Endothelial cell of umbilical vein (primary cell): ENCODE data around the gene AOX1. TPM values are rescaled to one million over a fixed set of nuclear protein-coding genes. Genes with fewer than 3 reads are reported as not detected.

Source experiments
- BruUV-seq: library from RNA; stranded (reverse); fragments of 400-500 nt; replicated peaks from 2 replicates; lab custom pipeline; 2021; lab: Mats Ljungman, UMichigan
- CTCF ChIA-PET: fragments of 300-600, 350-600 bp; sonication (Branson Sonifier 250); formaldehyde crosslinking; loops from one replicate; lab custom pipeline; 2021; ENCODE audit warnings: antibody characterized with exemption, inconsistent platforms; lab: Charles Lee
- POLR2A ChIA-PET: fragments of 300-600, 350-600 bp; sonication (Branson Sonifier 250); formaldehyde crosslinking; loops from one replicate; lab custom pipeline; 2021; ENCODE audit warnings: antibody characterized with exemption, inconsistent platforms; lab: Charles Lee
- DNase-seq: peaks from one replicate; pipeline ENCODE4 v3.0.0-alpha.2; 2011; ENCODE audit warnings: low read depth, low spot score
- FAIRE-seq: peaks from 2 replicates; lab custom pipeline; 2011; peaks lifted over from hg19 to GRCh38; lab: Jason Lieb, UNC
- H2AFZ ChIP-seq: 2 replicates; pipeline ENCODE4 v1.6.0; 2012; ENCODE audit warnings: low read depth, low read length, control low read depth, inconsistent platforms
- H3K27ac ChIP-seq: 2 replicates; pipeline ENCODE4 v1.5.1; 2011; ENCODE audit warnings: low read depth, mild to moderate bottlenecking, control low read depth, low read length, moderate library complexity; ENCODE audit not compliant: insufficient read depth
- H3K27me3 ChIP-seq, 2 experiments: 2 replicates each; pipeline versions ENCODE4 v1.6.0 to v1.6.1; 2011; ENCODE audit warnings: low read length in 2 of 2, mixed read lengths in 1 of 2; ENCODE audit not compliant: control insufficient read depth in 2 of 2, insufficient read depth in 2 of 2
- H3K36me3 ChIP-seq, 2 experiments: 2 replicates in 1 of 2; 3 replicates in 1 of 2; pipeline ENCODE4 v1.5.1; 2011; ENCODE audit warnings: low read length in 2 of 2, mild to moderate bottlenecking in 1 of 2, moderate library complexity in 1 of 2; ENCODE audit not compliant: control insufficient read depth in 2 of 2, insufficient read depth in 2 of 2; ENCODE audit errors: extremely low read depth in 1 of 2
- H3K4me1 ChIP-seq: 3 replicates; pipeline ENCODE4 v1.5.1; 2011; ENCODE audit warnings: mild to moderate bottlenecking, low read length; ENCODE audit not compliant: control insufficient read depth, insufficient read depth; ENCODE audit errors: extremely low read depth
- H3K4me2 ChIP-seq: 2 replicates; pipeline ENCODE4 v1.6.1; 2011; ENCODE audit warnings: low read length, control low read depth, mixed read lengths; ENCODE audit not compliant: insufficient read depth
- H3K4me3 ChIP-seq, 3 experiments: fragments of 200-600 bp in 1 of 3; sonication (generic), shearing (Covaris generic) in 1 of 3; replicated peaks in 1 of 3; 2 replicates each; pipeline ENCODE4 v1.5.1; 2011 to 2016; ENCODE audit warnings: control low read depth in 3 of 3, low read length in 3 of 3, mild to moderate bottlenecking in 2 of 3, inconsistent platforms in 1 of 3, low read depth in 1 of 3, moderate library complexity in 1 of 3; ENCODE audit not compliant: insufficient read depth in 1 of 3
- H3K79me2 ChIP-seq: 2 replicates; pipeline ENCODE4 v1.6.0; 2012; ENCODE audit warnings: low read length, inconsistent platforms; ENCODE audit not compliant: control insufficient read depth, insufficient read depth
- H3K9ac ChIP-seq: replicated peaks from 2 replicates; pipeline ENCODE3; 2011; ENCODE audit warnings: low read length, control low read depth; ENCODE audit not compliant: insufficient read depth; ENCODE audit errors: extremely low read depth
- H3K9me1 ChIP-seq: replicated peaks from 3 replicates; pipeline ENCODE4 v1.6.0; 2011; ENCODE audit warnings: mild to moderate bottlenecking, low read length; ENCODE audit not compliant: control insufficient read depth, insufficient read depth; ENCODE audit errors: extremely low read depth
- H3K9me3 ChIP-seq: replicated peaks from 2 replicates; pipeline ENCODE4 v1.5.1; 2012; ENCODE audit warnings: low read length, inconsistent platforms; ENCODE audit not compliant: control insufficient read depth, insufficient read depth
- H4K20me1 ChIP-seq: replicated peaks from 2 replicates; pipeline ENCODE3; 2011; ENCODE audit warnings: mild to moderate bottlenecking, low read length; ENCODE audit not compliant: control insufficient read depth, insufficient read depth; ENCODE audit errors: extremely low read depth
- EZH2 ChIP-seq: IDR thresholded peaks from 2 replicates; pipeline ENCODE4 v1.6.1; 2012; ENCODE audit warnings: borderline replicate concordance, low read depth, mild to moderate bottlenecking, moderate library complexity, low read length, inconsistent platforms; ENCODE audit not compliant: severe bottlenecking
- FOS ChIP-seq: IDR thresholded peaks from 2 replicates; pipeline ENCODE4 v1.6.1; 2011; ENCODE audit warnings: mild to moderate bottlenecking, low read length, moderate library complexity, borderline replicate concordance; ENCODE audit not compliant: insufficient read depth
- GATA2 ChIP-seq: IDR thresholded peaks from 2 replicates; pipeline ENCODE4 v1.7.0; 2011; ENCODE audit warnings: low read depth, mild to moderate bottlenecking, moderate library complexity, mixed read lengths, low read length; ENCODE audit not compliant: insufficient read length, insufficient read depth
- MYC ChIP-seq: IDR thresholded peaks from one replicate; pipeline ENCODE4 v1.6.1; 2011; ENCODE audit warnings: mild to moderate bottlenecking, low read depth, low read length
- POLR2AphosphoS5 ChIP-seq: IDR thresholded peaks from 2 replicates; pipeline ENCODE4 v1.6.1; 2012; ENCODE audit warnings: low read depth, mild to moderate bottlenecking, control low read depth, low read length, moderate library complexity; ENCODE audit not compliant: insufficient read depth
- dilution Hi-C: fragments of 300-500 bp; cut with MboI; formaldehyde crosslinking; loops from one replicate; pipeline ENCODE4 v1.15.0; 2019; ENCODE audit warnings: low sequenced_read_pairs; ENCODE audit not compliant: extremely low pct_ligation_motif_present
- intact Hi-C: fragments of 100-400 bp; cut with micrococcal nuclease; formaldehyde crosslinking; loops from one replicate; pipeline ENCODE4 v1.10.0; 2022
- polyA plus RNA-seq, 4 experiments: library from polyadenylated mRNA; depleted of rRNA in 3 of 4; stranded (reverse) in 3 of 4; unstranded in 1 of 4; fragments of >200 nt; gene quantifications; 2 replicates each; pipeline versions ENCODE4 v1.2.1 to v1.2.3, GENCODE V29; 2011 to 2012; ENCODE audit warnings: missing spikeins in 1 of 4
- total RNA-seq: library from RNA; stranded (reverse); gene quantifications from 2 replicates; pipeline ENCODE4 v1.2.3, GENCODE V29; 2021
- TF ChIP-seq, protein P1 (sequence below), 2 donors: IDR thresholded peaks; 1 replicate in 1 of 2; 2 replicates in 1 of 2; pipeline ENCODE4 v1.5.1; 2011; ENCODE audit warnings: low read length in 2 of 2, mild to moderate bottlenecking in 2 of 2, moderate library complexity in 2 of 2, control low read depth in 1 of 2, inconsistent platforms in 1 of 2, low read depth in 1 of 2; ENCODE audit not compliant: insufficient read depth in 1 of 2; ENCODE audit errors: extremely low read depth in 1 of 2

Gene AOX1
- total and polyA plus RNA-seq, 2 donors (not counting 3 experiments of a cell fraction or from before 2014, with no cell fraction given): 0.03 to 0.46 TPM

DNA sequence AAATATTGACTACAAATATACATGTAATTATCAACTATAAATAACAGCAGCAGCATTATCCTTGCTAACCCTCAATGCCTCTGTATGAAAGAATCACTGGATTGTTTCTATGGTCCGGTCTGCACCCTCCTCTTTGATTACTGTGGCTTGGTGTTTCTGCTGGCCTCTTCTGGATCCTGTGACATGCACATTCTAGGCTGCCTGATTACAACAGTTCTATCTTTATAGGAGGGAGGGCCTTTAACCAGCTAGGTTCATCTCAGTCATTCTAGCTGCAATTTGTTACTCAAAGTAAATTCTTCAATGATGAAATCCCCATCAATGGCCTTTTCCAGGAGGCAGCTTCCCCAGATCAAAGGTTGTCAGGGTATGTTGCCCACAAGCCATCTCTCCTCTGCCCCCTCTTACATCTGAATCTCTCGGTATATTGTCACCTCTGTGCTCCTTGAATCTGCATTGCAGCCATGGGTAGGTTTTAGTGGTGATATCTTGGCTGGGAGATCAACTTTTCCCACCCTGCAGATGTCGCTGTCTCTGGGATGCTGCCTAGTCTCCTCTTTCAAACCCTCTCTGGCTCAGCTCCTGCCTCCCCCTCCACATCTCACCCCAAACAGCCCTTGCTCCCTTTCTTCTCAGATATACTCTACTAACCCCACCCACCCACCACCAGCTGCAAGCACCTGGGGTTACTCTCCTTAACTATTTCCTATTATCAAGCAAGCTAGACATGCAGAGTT, 119.7 kb downstream of the AOX1 start:
- FAIRE-seq (peak; percentile 49), DNase-seq (no peak)
- intact Hi-C loops (no loop called here), dilution Hi-C loops (no loop called here)
- H4K20me1 ChIP-seq: no peaks in the 10 kb centered on the region
- no peaks in the 10 kb centered on the region for H3K36me3 ChIP-seq
- no peaks in the 10 kb centered on the region for H3K9me3 ChIP-seq
- H3K27me3 ChIP-seq: peaks cover 16 to 18% of the 10 kb centered on the region in 2 experiments
- POLR2A ChIA-PET: no interaction called here
- no peak overlapping the region for H2AFZ ChIP-seq
- no peak overlapping the region for H3K4me3 ChIP-seq
- no peaks in the 10 kb centered on the region for H3K4me1 ChIP-seq
- no peak overlapping the region for H3K4me2 ChIP-seq
- TF ChIP-seq, protein P1, sequence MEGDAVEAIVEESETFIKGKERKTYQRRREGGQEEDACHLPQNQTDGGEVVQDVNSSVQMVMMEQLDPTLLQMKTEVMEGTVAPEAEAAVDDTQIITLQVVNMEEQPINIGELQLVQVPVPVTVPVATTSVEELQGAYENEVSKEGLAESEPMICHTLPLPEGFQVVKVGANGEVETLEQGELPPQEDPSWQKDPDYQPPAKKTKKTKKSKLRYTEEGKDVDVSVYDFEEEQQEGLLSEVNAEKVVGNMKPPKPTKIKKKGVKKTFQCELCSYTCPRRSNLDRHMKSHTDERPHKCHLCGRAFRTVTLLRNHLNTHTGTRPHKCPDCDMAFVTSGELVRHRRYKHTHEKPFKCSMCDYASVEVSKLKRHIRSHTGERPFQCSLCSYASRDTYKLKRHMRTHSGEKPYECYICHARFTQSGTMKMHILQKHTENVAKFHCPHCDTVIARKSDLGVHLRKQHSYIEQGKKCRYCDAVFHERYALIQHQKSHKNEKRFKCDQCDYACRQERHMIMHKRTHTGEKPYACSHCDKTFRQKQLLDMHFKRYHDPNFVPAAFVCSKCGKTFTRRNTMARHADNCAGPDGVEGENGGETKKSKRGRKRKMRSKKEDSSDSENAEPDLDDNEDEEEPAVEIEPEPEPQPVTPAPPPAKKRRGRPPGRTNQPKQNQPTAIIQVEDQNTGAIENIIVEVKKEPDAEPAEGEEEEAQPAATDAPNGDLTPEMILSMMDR (IDR thresholded peaks at IDR 0.05; ENCODE audit: extremely low read depth in 1 of 2, insufficient read depth in 1 of 2, low read depth in 1 of 2, low read length in 2 of 2): peak in 1 of 2 donors; percentile 14
- TF ChIP-seq MYC: no peak
- TF ChIP-seq FOS: no peak
- TF ChIP-seq GATA2: no peak
- no peaks in the 10 kb centered on the region for H3K79me2 ChIP-seq
- CTCF ChIA-PET: interaction anchor here (0.6 to 7.6 kb wide), 8 partner anchors 25 to 731 kb away, joined by 3 to 97 read pairs (median 4); no protein-coding TSS in a partner anchor
- no peaks in the 10 kb centered on the region for H3K9me1 ChIP-seq
- BruUV-seq: no TSS peak
- no peak overlapping the region for H3K9ac ChIP-seq
- H3K27ac ChIP-seq: no peak overlapping the region

DNA sequence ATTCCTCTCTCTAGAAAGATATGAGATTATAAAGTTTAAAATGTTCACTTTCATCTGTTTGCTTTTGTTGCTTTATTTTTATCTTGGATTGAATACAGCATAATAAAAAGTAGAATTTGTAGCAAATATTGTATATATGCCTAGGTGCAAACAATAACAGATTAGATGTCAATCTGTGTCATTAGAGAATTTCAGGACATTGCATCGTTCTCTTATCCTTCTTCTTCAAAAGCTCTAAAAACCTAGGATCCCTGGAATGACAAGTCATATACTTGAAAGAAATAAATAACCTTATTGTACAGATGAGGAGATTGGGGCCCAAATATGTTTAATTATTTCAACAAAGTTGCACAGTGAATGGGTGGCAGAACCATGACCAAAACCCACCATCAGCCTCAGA, 123.1 kb downstream of the AOX1 start:
- dilution Hi-C loops: no loop called here
- CTCF ChIA-PET: no interaction called here
- no peak for FAIRE-seq

More for the DNA sequence above, 123.1 kb downstream of the AOX1 start:
- no peaks in the 10 kb centered on the region for H3K9me1 ChIP-seq
- POLR2A ChIA-PET: no interaction called here
- no peak for TF ChIP-seq EZH2
- no peak for TF ChIP-seq POLR2AphosphoS5
- TF ChIP-seq GATA2: no peak
- TF ChIP-seq, protein P1 (IDR thresholded peaks at IDR 0.05; ENCODE audit: extremely low read depth in 1 of 2, insufficient read depth in 1 of 2, low read depth in 1 of 2, low read length in 2 of 2): no peak
- TF ChIP-seq FOS: no peak
- H2AFZ ChIP-seq: no peak overlapping the region
- no peak for DNase-seq
- BruUV-seq: no TSS peak
- H3K4me1 ChIP-seq: peaks cover 5% of the 10 kb centered on the region
- no peak overlapping the region for H3K27ac ChIP-seq
- intact Hi-C loops: no loop called here
- no peaks in the 10 kb centered on the region for H3K9me3 ChIP-seq
- no peaks in the 10 kb centered on the region for H3K36me3 ChIP-seq
- no peaks in the 10 kb centered on the region for H4K20me1 ChIP-seq
- H3K4me3 ChIP-seq: no peak overlapping the region
- no peak overlapping the region for H3K4me2 ChIP-seq
- peaks cover 7% of the 10 kb centered on the region in 2 experiments for H3K27me3 ChIP-seq
- no peaks in the 10 kb centered on the region for H3K79me2 ChIP-seq
- H3K9ac ChIP-seq: no peak overlapping the region
